Measurements from ENCODE around the gene FRMD8.

DNA sequence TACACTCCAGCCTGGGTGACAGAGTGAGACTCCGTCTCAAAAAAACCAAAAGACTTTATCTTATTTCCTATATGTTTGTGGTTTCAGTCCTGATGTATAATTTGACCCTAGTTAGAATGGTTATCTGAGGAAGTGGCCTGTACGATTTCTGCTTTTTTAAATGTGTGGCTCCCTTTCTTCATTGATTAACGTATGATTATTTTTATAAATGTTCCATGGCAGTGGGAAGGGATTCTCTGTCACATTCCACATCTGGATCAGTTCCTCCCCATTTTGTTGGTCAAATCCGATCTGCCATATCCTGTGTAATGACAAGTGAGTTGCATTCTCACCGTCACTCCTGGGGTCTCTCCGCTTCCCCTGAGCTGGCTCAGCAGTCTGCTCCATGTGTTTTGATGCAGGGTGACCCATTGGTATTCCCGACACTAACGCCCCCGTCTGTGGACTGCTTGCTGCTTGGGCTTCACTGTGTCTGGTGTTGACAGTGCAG is 56.5 kb downstream of the FRMD8 start:
- TF ChIP-seq, protein P1, sequence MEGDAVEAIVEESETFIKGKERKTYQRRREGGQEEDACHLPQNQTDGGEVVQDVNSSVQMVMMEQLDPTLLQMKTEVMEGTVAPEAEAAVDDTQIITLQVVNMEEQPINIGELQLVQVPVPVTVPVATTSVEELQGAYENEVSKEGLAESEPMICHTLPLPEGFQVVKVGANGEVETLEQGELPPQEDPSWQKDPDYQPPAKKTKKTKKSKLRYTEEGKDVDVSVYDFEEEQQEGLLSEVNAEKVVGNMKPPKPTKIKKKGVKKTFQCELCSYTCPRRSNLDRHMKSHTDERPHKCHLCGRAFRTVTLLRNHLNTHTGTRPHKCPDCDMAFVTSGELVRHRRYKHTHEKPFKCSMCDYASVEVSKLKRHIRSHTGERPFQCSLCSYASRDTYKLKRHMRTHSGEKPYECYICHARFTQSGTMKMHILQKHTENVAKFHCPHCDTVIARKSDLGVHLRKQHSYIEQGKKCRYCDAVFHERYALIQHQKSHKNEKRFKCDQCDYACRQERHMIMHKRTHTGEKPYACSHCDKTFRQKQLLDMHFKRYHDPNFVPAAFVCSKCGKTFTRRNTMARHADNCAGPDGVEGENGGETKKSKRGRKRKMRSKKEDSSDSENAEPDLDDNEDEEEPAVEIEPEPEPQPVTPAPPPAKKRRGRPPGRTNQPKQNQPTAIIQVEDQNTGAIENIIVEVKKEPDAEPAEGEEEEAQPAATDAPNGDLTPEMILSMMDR (conservative IDR thresholded peaks at IDR 0.05; ENCODE audit: low read depth, low read length), result no peak
- no peak for TF ChIP-seq EZH2 (IDR thresholded peaks at IDR 0.05; ENCODE audit: borderline replicate concordance, low read depth, low read length, poor library complexity, severe bottlenecking)

All from A673 (cell line).